Mammary epithelial cell (primary cell): Measurements from ENCODE around the gene PARP3.

Experiments
- EZH2 ChIP-seq: IDR thresholded peaks from 2 replicates; pipeline ENCODE4 v1.6.1; 2012; ENCODE audit warnings: low read length, inconsistent platforms, borderline replicate concordance
- TF ChIP-seq, protein P1 (sequence below), 2 donors: IDR thresholded peaks in 1 of 2; conservative IDR thresholded peaks in 1 of 2; 2 replicates each; pipeline ENCODE4 v1.5.1; 2011 to 2012; ENCODE audit warnings: inconsistent platforms in 2 of 2, low read length in 2 of 2, mild to moderate bottlenecking in 2 of 2, control low read depth in 1 of 2, low read depth in 1 of 2; ENCODE audit not compliant: insufficient read depth in 1 of 2; ENCODE audit errors: extremely low read depth in 1 of 2

DNA sequence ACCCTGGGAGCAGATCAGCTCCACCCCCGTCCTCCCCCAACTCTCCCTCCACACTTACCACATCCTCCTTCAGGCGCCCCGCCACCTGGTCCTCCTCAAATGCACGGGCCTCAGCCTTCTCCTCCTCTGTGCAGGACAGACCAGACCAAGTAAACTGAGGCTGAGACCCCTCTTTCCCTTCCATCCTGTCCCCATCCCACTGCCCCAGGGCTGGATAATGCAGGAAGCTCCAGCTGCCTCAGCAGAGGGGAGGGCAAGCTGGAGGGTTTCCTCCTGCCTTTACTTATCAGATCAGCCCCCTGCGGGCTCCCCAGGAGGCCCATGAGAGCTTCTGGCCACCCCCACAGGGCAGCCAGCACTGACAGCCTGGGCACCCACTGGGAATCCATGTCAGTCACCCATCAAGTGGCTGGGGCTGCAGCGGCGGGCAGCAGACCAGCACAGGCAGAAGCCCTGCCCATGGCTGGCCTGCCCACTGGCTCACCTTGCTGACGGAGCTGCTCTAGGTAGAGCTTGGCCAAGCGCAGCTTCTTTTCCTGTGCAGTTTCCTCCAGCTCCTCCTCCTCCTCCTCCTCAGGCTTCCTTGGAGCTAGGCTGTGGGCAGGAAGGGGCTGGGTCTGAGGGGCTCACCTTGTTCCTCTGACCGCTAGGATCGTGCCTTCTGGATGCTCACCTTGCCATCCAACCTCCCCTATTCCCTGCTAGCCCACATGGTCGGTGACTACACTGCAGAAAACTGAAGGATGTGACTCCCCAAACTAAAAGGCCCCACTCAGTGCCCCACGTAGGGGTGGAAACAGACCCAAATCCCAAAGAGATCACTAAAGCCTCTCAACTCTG, 4.3 kb upstream of the PARP3 start:
- TF ChIP-seq, protein P1, sequence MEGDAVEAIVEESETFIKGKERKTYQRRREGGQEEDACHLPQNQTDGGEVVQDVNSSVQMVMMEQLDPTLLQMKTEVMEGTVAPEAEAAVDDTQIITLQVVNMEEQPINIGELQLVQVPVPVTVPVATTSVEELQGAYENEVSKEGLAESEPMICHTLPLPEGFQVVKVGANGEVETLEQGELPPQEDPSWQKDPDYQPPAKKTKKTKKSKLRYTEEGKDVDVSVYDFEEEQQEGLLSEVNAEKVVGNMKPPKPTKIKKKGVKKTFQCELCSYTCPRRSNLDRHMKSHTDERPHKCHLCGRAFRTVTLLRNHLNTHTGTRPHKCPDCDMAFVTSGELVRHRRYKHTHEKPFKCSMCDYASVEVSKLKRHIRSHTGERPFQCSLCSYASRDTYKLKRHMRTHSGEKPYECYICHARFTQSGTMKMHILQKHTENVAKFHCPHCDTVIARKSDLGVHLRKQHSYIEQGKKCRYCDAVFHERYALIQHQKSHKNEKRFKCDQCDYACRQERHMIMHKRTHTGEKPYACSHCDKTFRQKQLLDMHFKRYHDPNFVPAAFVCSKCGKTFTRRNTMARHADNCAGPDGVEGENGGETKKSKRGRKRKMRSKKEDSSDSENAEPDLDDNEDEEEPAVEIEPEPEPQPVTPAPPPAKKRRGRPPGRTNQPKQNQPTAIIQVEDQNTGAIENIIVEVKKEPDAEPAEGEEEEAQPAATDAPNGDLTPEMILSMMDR (conservative IDR thresholded peaks at IDR 0.05 in 1 of 2, IDR thresholded peaks at IDR 0.05 in 1 of 2; ENCODE audit: extremely low read depth in 1 of 2, insufficient read depth in 1 of 2, low read depth in 1 of 2, low read length in 2 of 2), result no peak
- TF ChIP-seq EZH2, result no peak
